Uterus (tissue), 4 donors: Measurements from ENCODE around the gene CCDC61. TPM values are rescaled to one million over a fixed set of nuclear protein-coding genes. Genes with fewer than 3 reads are reported as not detected.
A peak's percentile ranks its signal among the peaks of the same experiment; 100 is the strongest.

Experiments used
- DNase-seq, 2 donors: peaks; one replicate each; pipeline ENCODE4 v3.0.0-alpha.2; 2019 to 2020
- H3K27ac ChIP-seq, 2 donors: fragments of 200-600 bp; sonication (generic); 1 replicate in 1 of 2; 2 replicates in 1 of 2; pipeline ENCODE4 v1.5.1; 2016 to 2018
- H3K27me3 ChIP-seq, 2 donors: fragments of 200-600 bp; sonication (generic); one replicate each; pipeline ENCODE4 v1.5.1; 2018 to 2019; ENCODE audit warnings: control low read depth in 1 of 2
- H3K36me3 ChIP-seq, 2 donors: fragments of 200-600 bp; sonication (generic); one replicate each; pipeline ENCODE4 v1.5.1; 2019; ENCODE audit warnings: control low read depth in 1 of 2
- H3K4me1 ChIP-seq, 2 donors: fragments of 200-600 bp; sonication (generic); one replicate each; pipeline ENCODE4 v1.5.1; 2018 to 2019; ENCODE audit warnings: control low read depth in 1 of 2
- H3K4me3 ChIP-seq, 2 donors: fragments of 200-600 bp; sonication (generic); 1 replicate in 1 of 2; 2 replicates in 1 of 2; pipeline ENCODE4 v1.5.1; 2018 to 2019; ENCODE audit warnings: mild to moderate bottlenecking in 1 of 2
- H3K9me3 ChIP-seq, 2 donors: fragments of 200-600 bp; sonication (generic); one replicate each; pipeline ENCODE4 v1.5.1; 2019; ENCODE audit warnings: control low read depth in 1 of 2
- POLR2A ChIP-seq, 2 donors: fragments of 450-650 bp; IDR thresholded peaks; one replicate each; pipeline ENCODE4 v1.6.1; 2016; ENCODE audit warnings: antibody characterized with exemption in 2 of 2, mild to moderate bottlenecking in 1 of 2, moderate library complexity in 1 of 2
- intact Hi-C: fragments of 100-400 bp; cut with DNase I; formaldehyde crosslinking; loops from one replicate; pipeline ENCODE4 v1.15.1; 2023; ENCODE audit warnings: low total_unique reads
- total RNA-seq, 4 donors: library from RNA; depleted of rRNA in 3 of 4; stranded (reverse); fragments of >200 nt in 3 of 4; gene quantifications; one replicate each; pipeline versions ENCODE4 v1.1.0 to v1.2.4, GENCODE V29; 2014 to 2023
- TF ChIP-seq, protein P1 (sequence below), 4 experiments: fragments of 200-600 bp in 2 of 4; fragments of 450-650 bp in 2 of 4; sonication (generic) in 2 of 4; IDR thresholded peaks; one replicate each; pipeline ENCODE4 v1.5.1; 2016 to 2019; ENCODE audit warnings: antibody characterized with exemption in 4 of 4, mild to moderate bottlenecking in 2 of 4, moderate library complexity in 1 of 4
- donor health status: DM: yes; HTN: yes; CAD: no.

Gene CCDC61
- total RNA-seq, 4 donors from 2014 or later = 1.2 to 21.5 (median 10.1) TPM

- no peaks in the 10 kb centered on the region for H3K4me1 ChIP-seq
- no peaks in the 10 kb centered on the region for H3K27me3 ChIP-seq
- no peak for DNase-seq
- intact Hi-C loops = no loop called here
- H3K4me3 ChIP-seq = no peak overlapping the region
- no peaks in the 10 kb centered on the region for H3K36me3 ChIP-seq
- no peaks in the 10 kb centered on the region for H3K9me3 ChIP-seq
- TF ChIP-seq POLR2A (IDR thresholded peaks at IDR 0.05) = no peak
- TF ChIP-seq, protein P1, sequence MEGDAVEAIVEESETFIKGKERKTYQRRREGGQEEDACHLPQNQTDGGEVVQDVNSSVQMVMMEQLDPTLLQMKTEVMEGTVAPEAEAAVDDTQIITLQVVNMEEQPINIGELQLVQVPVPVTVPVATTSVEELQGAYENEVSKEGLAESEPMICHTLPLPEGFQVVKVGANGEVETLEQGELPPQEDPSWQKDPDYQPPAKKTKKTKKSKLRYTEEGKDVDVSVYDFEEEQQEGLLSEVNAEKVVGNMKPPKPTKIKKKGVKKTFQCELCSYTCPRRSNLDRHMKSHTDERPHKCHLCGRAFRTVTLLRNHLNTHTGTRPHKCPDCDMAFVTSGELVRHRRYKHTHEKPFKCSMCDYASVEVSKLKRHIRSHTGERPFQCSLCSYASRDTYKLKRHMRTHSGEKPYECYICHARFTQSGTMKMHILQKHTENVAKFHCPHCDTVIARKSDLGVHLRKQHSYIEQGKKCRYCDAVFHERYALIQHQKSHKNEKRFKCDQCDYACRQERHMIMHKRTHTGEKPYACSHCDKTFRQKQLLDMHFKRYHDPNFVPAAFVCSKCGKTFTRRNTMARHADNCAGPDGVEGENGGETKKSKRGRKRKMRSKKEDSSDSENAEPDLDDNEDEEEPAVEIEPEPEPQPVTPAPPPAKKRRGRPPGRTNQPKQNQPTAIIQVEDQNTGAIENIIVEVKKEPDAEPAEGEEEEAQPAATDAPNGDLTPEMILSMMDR (IDR thresholded peaks at IDR 0.05) = no peak
- no peak overlapping the region for H3K27ac ChIP-seq
Measured at GRCh38 chr19:45990113-45990728, 5.0 kb upstream of the CCDC61 start.

DNA sequence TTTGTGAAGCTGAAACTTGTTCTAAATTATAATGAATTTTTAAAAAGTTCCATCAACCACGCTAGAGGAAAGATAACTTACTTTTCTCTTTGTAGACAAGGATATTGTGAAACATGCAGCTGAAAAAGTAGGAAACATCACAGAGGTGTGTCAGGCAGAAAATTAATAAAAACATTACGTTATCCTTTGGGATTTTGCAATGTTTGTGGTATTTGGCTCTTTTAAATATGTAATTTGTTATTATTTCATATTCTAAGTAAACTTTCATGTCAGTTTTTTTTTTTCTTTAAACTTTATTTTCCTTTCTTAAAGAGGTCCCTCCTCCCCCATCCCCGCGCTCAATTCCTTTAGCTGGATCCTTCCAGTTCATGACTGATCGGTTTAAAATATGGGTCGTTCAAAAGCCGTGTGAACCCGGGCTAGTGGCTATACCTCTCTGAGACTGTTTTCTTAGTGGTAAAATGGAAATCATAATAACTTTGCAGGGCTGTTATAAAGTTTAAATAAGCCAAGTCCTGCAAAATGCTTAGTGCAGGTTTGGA is 740 bp upstream of the CCDC61 start:
- Histone ChIP-seq H3K9me3 (no peaks in the 10 kb centered on the region), H3K4me1 (no peaks in the 10 kb centered on the region), H3K4me3 (peak overlapping the region; percentile 25 to 42), H3K27ac (peak overlapping the region in 1 of 2 donors; percentile 31), H3K36me3 (no peaks in the 10 kb centered on the region), H3K27me3 (no peaks in the 10 kb centered on the region)
- TF ChIP-seq, protein P1 (IDR thresholded peaks at IDR 0.05) = no peak
- TF ChIP-seq POLR2A (IDR thresholded peaks at IDR 0.05) = no peak
- intact Hi-C loops = no loop called here
- no peak for DNase-seq

GRCh38 chr19:45995715-45996385 is 583 bp downstream of the CCDC61 start:
- Histone ChIP-seq H3K9me3 (no peaks in the 10 kb centered on the region), H3K27me3 (no peaks in the 10 kb centered on the region), H3K36me3 (no peaks in the 10 kb centered on the region), H3K4me3 (peak overlapping the region; percentile 70 to 71), H3K4me1 (peaks cover 0 to 7% of the 10 kb centered on the region in 2 donors), H3K27ac (peak overlapping the region; percentile 31 to 76)
- no peak for DNase-seq
- TF ChIP-seq, protein P1 (IDR thresholded peaks at IDR 0.05) = no peak
- intact Hi-C loops = no loop called here

GRCh38 chr19:45996933-45997332 is 1.7 kb downstream of the CCDC61 start:
- Histone ChIP-seq H3K27ac (no peak overlapping the region), H3K4me3 (no peak overlapping the region), H3K27me3 (no peaks in the 10 kb centered on the region), H3K9me3 (no peaks in the 10 kb centered on the region), H3K36me3 (no peaks in the 10 kb centered on the region), H3K4me1 (peaks cover 0 to 7% of the 10 kb centered on the region in 2 donors)
- no peak for DNase-seq
- TF ChIP-seq, protein P1 (IDR thresholded peaks at IDR 0.05) = no peak
- no peak for TF ChIP-seq POLR2A (IDR thresholded peaks at IDR 0.05)
- intact Hi-C loops = no loop called here

GRCh38 chr19:45998834-45999233 is 3.6 kb downstream of the CCDC61 start:
- H3K27ac ChIP-seq = no peak overlapping the region
- DNase-seq = no peak
- H3K27me3 ChIP-seq = no peaks in the 10 kb centered on the region
- H3K4me3 ChIP-seq = no peak overlapping the region
- intact Hi-C loops = no loop called here
- peaks cover 0 to 7% of the 10 kb centered on the region in 2 donors for H3K4me1 ChIP-seq
- H3K36me3 ChIP-seq = no peaks in the 10 kb centered on the region
- TF ChIP-seq, protein P1 (IDR thresholded peaks at IDR 0.05) = no peak
- TF ChIP-seq POLR2A (IDR thresholded peaks at IDR 0.05) = no peak
- H3K9me3 ChIP-seq = no peaks in the 10 kb centered on the region
